Measurements from ENCODE around the gene RAB34.

- TF ChIP-seq, protein P1, sequence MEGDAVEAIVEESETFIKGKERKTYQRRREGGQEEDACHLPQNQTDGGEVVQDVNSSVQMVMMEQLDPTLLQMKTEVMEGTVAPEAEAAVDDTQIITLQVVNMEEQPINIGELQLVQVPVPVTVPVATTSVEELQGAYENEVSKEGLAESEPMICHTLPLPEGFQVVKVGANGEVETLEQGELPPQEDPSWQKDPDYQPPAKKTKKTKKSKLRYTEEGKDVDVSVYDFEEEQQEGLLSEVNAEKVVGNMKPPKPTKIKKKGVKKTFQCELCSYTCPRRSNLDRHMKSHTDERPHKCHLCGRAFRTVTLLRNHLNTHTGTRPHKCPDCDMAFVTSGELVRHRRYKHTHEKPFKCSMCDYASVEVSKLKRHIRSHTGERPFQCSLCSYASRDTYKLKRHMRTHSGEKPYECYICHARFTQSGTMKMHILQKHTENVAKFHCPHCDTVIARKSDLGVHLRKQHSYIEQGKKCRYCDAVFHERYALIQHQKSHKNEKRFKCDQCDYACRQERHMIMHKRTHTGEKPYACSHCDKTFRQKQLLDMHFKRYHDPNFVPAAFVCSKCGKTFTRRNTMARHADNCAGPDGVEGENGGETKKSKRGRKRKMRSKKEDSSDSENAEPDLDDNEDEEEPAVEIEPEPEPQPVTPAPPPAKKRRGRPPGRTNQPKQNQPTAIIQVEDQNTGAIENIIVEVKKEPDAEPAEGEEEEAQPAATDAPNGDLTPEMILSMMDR (IDR thresholded peaks at IDR 0.05; ENCODE audit: poor library complexity), result no peak
- TF ChIP-seq EZH2phosphoT487 (IDR thresholded peaks at IDR 0.05; ENCODE audit: low read depth, severe bottlenecking, unreplicated experiment) (no peak), EZH2 (IDR thresholded peaks at IDR 0.05; ENCODE audit: borderline replicate concordance) (no peak)
Measured at GRCh38 chr17:28719021-28719433, 1.4 kb upstream of the RAB34 start.
